Neuronal stem cell (in vitro differentiated cells): ENCODE measurements around the gene KBTBD3.
A peak's percentile ranks its signal among the peaks of the same experiment; 100 is the strongest.

Experiments used
- DNase-seq: peaks from one replicate; pipeline ENCODE4 v3.0.0-alpha.2; 2013; ENCODE audit warnings: low spot score
- H2AFZ ChIP-seq: one replicate; pipeline ENCODE4 v1.6.1; 2013; ENCODE audit warnings: mild to moderate bottlenecking, low read length, inconsistent platforms
- H2AK5ac ChIP-seq: 2 replicates; pipeline ENCODE4 v1.6.1; 2013; ENCODE audit warnings: low read depth, mild to moderate bottlenecking, inconsistent platforms, low read length, moderate library complexity, mixed read lengths
- H2BK120ac ChIP-seq: 2 replicates; pipeline ENCODE4 v1.6.1; 2013; ENCODE audit warnings: low read depth, mild to moderate bottlenecking, inconsistent platforms, low read length, moderate library complexity, mixed read lengths
- H2BK12ac ChIP-seq: one replicate; pipeline ENCODE4 v1.6.1; 2013; ENCODE audit warnings: low read length, inconsistent platforms
- H2BK15ac ChIP-seq: 2 replicates; pipeline ENCODE4 v1.6.1; 2013; ENCODE audit warnings: mild to moderate bottlenecking, low read length, inconsistent platforms, mixed read lengths
- H2BK5ac ChIP-seq: one replicate; pipeline ENCODE4 v1.6.1; 2013; ENCODE audit warnings: inconsistent platforms, mild to moderate bottlenecking, low read length, moderate library complexity
- H3K14ac ChIP-seq: one replicate; pipeline ENCODE4 v1.6.1; 2013; ENCODE audit warnings: low read length, inconsistent platforms
- H3K18ac ChIP-seq: 2 replicates; pipeline ENCODE4 v1.6.1; 2013; ENCODE audit warnings: low read length, inconsistent platforms
- H3K23ac ChIP-seq: 2 replicates; pipeline ENCODE4 v1.6.1; 2013; ENCODE audit warnings: low read depth, mild to moderate bottlenecking, mixed read lengths, low read length, inconsistent platforms; ENCODE audit not compliant: poor library complexity
- H3K27ac ChIP-seq: replicated peaks from 3 replicates; pipeline ENCODE4 v1.5.1; 2013; ENCODE audit warnings: low read length, inconsistent platforms
- H3K27me3 ChIP-seq, 3 experiments: 2 replicates each; pipeline ENCODE4 v1.6.1; 2013; ENCODE audit warnings: low read length in 3 of 3, mild to moderate bottlenecking in 2 of 3, inconsistent platforms in 1 of 3, low read depth in 1 of 3, mixed read lengths in 1 of 3, moderate library complexity in 1 of 3; ENCODE audit not compliant: control insufficient read depth in 3 of 3, insufficient read depth in 3 of 3
- H3K36me3 ChIP-seq, 2 donors: replicated peaks in 1 of 2; 2 replicates each; pipeline ENCODE4 v1.6.1; 2013; ENCODE audit warnings: low read length in 2 of 2; ENCODE audit not compliant: control insufficient read depth in 2 of 2, insufficient read depth in 2 of 2
- H3K4ac ChIP-seq: 2 replicates; pipeline ENCODE4 v1.6.1; 2013; ENCODE audit warnings: inconsistent platforms, mild to moderate bottlenecking, low read length, moderate library complexity
- H3K4me1 ChIP-seq, 2 donors: 1 replicate in 1 of 2; 2 replicates in 1 of 2; pipeline ENCODE4 v1.6.1; 2013; ENCODE audit warnings: low read length in 2 of 2, low read depth in 1 of 2; ENCODE audit not compliant: control insufficient read depth in 2 of 2, insufficient read depth in 1 of 2
- H3K4me2 ChIP-seq: one replicate; pipeline ENCODE4 v1.6.1; 2013; ENCODE audit warnings: mild to moderate bottlenecking, low read length, inconsistent platforms; ENCODE audit not compliant: insufficient read depth, poor library complexity, severe bottlenecking
- H3K4me3 ChIP-seq, 2 donors: 2 replicates each; pipeline ENCODE4 v1.5.1; 2013; ENCODE audit warnings: low read length in 2 of 2, mild to moderate bottlenecking in 2 of 2, inconsistent platforms in 1 of 2, moderate library complexity in 1 of 2
- H3K79me1 ChIP-seq: one replicate; pipeline ENCODE4 v1.6.1; 2013; ENCODE audit warnings: low read depth, mild to moderate bottlenecking, inconsistent platforms, low read length, moderate library complexity
- H3K9ac ChIP-seq: one replicate; pipeline ENCODE4 v1.6.1; 2013; ENCODE audit warnings: mild to moderate bottlenecking, low read depth, low read length, inconsistent platforms; ENCODE audit not compliant: poor library complexity
- H3K9me3 ChIP-seq, 2 donors: replicated peaks in 1 of 2; 2 replicates each; pipeline versions ENCODE3 to v1.6.1; 2013; ENCODE audit warnings: low read length in 2 of 2, mild to moderate bottlenecking in 2 of 2, inconsistent platforms in 1 of 2, low read depth in 1 of 2, mixed read lengths in 1 of 2, moderate library complexity in 1 of 2; ENCODE audit not compliant: control insufficient read depth in 2 of 2, insufficient read depth in 1 of 2
- H4K8ac ChIP-seq: one replicate; pipeline ENCODE4 v1.6.1; 2013; ENCODE audit warnings: low read depth, mild to moderate bottlenecking, inconsistent platforms, low read length, moderate library complexity
- H4K91ac ChIP-seq: one replicate; pipeline ENCODE4 v1.6.1; 2013; ENCODE audit warnings: low read length, low read depth, mild to moderate bottlenecking, inconsistent platforms; ENCODE audit not compliant: poor library complexity
- WGBS, 2 donors: extraction: QIAGEN DNeasy Blood & Tissue Kit; methylation state at CpG; one replicate each; pipeline ENCODE4 v1.1.7; 2013; ENCODE audit warnings: missing lambda C conversion rate in 2 of 2, mixed read lengths in 1 of 2; ENCODE audit not compliant: insufficient read length in 2 of 2, insufficient replicate concordance in 1 of 2; ENCODE audit errors: extremely low coverage in 2 of 2; 5-methylcytosine and 5-hydroxymethylcytosine counted together

Gene KBTBD3

GRCh38 chr11:106101370-106101769 is 24.2 kb upstream of the KBTBD3 start:
- no peaks in the 10 kb centered on the region for H3K4me1 ChIP-seq
- peaks cover 2 to 37% of the 10 kb centered on the region in 2 donors for H3K36me3 ChIP-seq

GRCh38 chr11:106098893-106099553 is 21.9 kb upstream of the KBTBD3 start:
- H2BK12ac ChIP-seq, result no peak overlapping the region
- no peak overlapping the region for H2AFZ ChIP-seq
- H3K79me1 ChIP-seq, result no peaks in the 10 kb centered on the region
- H3K27ac ChIP-seq, result no peak overlapping the region
- no peaks in the 10 kb centered on the region for H3K9me3 ChIP-seq
- no CpG with 5 or more reads among the region's 1 CpG for WGBS, 2 donors
- H3K9ac ChIP-seq, result no peak overlapping the region
- no peak overlapping the region for H3K4me3 ChIP-seq
- no peak overlapping the region for H2BK15ac ChIP-seq
- no peak overlapping the region for H4K8ac ChIP-seq
- H4K91ac ChIP-seq, result no peak overlapping the region
- no peak overlapping the region for H3K18ac ChIP-seq
- no peak overlapping the region for H2BK120ac ChIP-seq
- no peak overlapping the region for H3K4ac ChIP-seq
- no peaks in the 10 kb centered on the region for H3K27me3 ChIP-seq
- H3K14ac ChIP-seq, result no peak overlapping the region
- H2BK5ac ChIP-seq, result no peak overlapping the region
- H3K4me1 ChIP-seq, result no peaks in the 10 kb centered on the region
- H2AK5ac ChIP-seq, result no peak overlapping the region
- H3K36me3 ChIP-seq, result peaks cover 2 to 61% of the 10 kb centered on the region in 2 donors
- no peak overlapping the region for H3K23ac ChIP-seq
- H3K4me2 ChIP-seq, result no peak overlapping the region
- no peak for DNase-seq

More at GRCh38 chr11:106101370-106101769, 24.2 kb upstream of the KBTBD3 start:
- Histone ChIP-seq H3K27me3 (no peaks in the 10 kb centered on the region), H3K9ac (peak overlapping the region; percentile 32), H3K4me3 (no peak overlapping the region), H3K18ac (no peak overlapping the region), H2BK120ac (no peak overlapping the region), H2AK5ac (no peak overlapping the region), H2BK15ac (no peak overlapping the region), H3K4ac (no peak overlapping the region), H3K14ac (no peak overlapping the region), H2BK5ac (no peak overlapping the region), H3K27ac (no peak overlapping the region), H3K9me3 (no peaks in the 10 kb centered on the region), H2BK12ac (no peak overlapping the region), H4K8ac (no peak overlapping the region), H3K4me2 (no peak overlapping the region), H2AFZ (no peak overlapping the region), H3K23ac (no peak overlapping the region), H4K91ac (no peak overlapping the region), H3K79me1 (no peaks in the 10 kb centered on the region)
- no CpG with 5 or more reads among the region's 3 CpGs for WGBS, 2 donors
- no peak for DNase-seq

GRCh38 chr11:106092446-106092845 is 15.3 kb upstream of the KBTBD3 start:
- Histone ChIP-seq H3K27me3 (no peaks in the 10 kb centered on the region), H3K4me3 (no peak overlapping the region), H3K18ac (no peak overlapping the region), H3K9me3 (no peaks in the 10 kb centered on the region), H3K4ac (no peak overlapping the region), H3K27ac (no peak overlapping the region), H4K91ac (no peak overlapping the region), H2BK5ac (no peak overlapping the region), H3K36me3 (peaks cover 10 to 99% of the 10 kb centered on the region in 2 donors), H3K4me2 (no peak overlapping the region), H2BK15ac (no peak overlapping the region), H3K4me1 (no peaks in the 10 kb centered on the region), H2AFZ (no peak overlapping the region), H2AK5ac (no peak overlapping the region), H3K9ac (no peak overlapping the region), H2BK12ac (no peak overlapping the region), H4K8ac (no peak overlapping the region), H3K79me1 (no peaks in the 10 kb centered on the region), H2BK120ac (no peak overlapping the region), H3K14ac (no peak overlapping the region), H3K23ac (no peak overlapping the region)
- WGBS, 2 donors, result no CpG with 5 or more reads among the region's 1 CpG
- DNase-seq, result no peak

GRCh38 chr11:106091480-106092123 is 14.5 kb upstream of the KBTBD3 start:
- no peak overlapping the region for H4K8ac ChIP-seq
- H3K18ac ChIP-seq, result no peak overlapping the region
- H4K91ac ChIP-seq, result no peak overlapping the region

More at GRCh38 chr11:106091480-106092123, 14.5 kb upstream of the KBTBD3 start:
- no CpG with 5 or more reads among the region's 3 CpGs for WGBS, 2 donors
- no peaks in the 10 kb centered on the region for H3K9me3 ChIP-seq
- H2BK12ac ChIP-seq, result no peak overlapping the region
- H3K23ac ChIP-seq, result no peak overlapping the region
- H2BK5ac ChIP-seq, result no peak overlapping the region
- H3K4me3 ChIP-seq, result no peak overlapping the region
- no peak overlapping the region for H2BK15ac ChIP-seq
- H3K14ac ChIP-seq, result no peak overlapping the region
- no peak overlapping the region for H2BK120ac ChIP-seq
- H3K4ac ChIP-seq, result no peak overlapping the region
- no peaks in the 10 kb centered on the region for H3K4me1 ChIP-seq
- no peak overlapping the region for H3K9ac ChIP-seq
- H3K4me2 ChIP-seq, result no peak overlapping the region
- peaks cover 8 to 99% of the 10 kb centered on the region in 2 donors for H3K36me3 ChIP-seq
- no peak overlapping the region for H3K27ac ChIP-seq
- H3K79me1 ChIP-seq, result no peaks in the 10 kb centered on the region
- no peak for DNase-seq
- no peak overlapping the region for H2AFZ ChIP-seq
- H3K27me3 ChIP-seq, result no peaks in the 10 kb centered on the region
- H2AK5ac ChIP-seq, result no peak overlapping the region
